HepG2 (cell line): ENCODE data around the gene VCP. TPM values are rescaled to one million over a fixed set of nuclear protein-coding genes. Genes with fewer than 3 reads are reported as not detected.
A peak's percentile ranks its signal among the peaks of the same experiment; 100 is the strongest.

ENCODE experiments used
- ARNT ChIP-seq: fragments of 450-650 bp; IDR thresholded peaks from 2 replicates; pipeline ENCODE4 v1.6.1; 2017
- ETV6 ChIP-seq: sonication (generic); formaldehyde crosslinking; conservative IDR thresholded peaks from 2 replicates; pipeline ENCODE4 v1.4.0; 2020; ENCODE audit warnings: missing genetic modification reagents
- FOXJ3 ChIP-seq: sonication (generic); formaldehyde crosslinking; IDR thresholded peaks from 2 replicates; pipeline ENCODE4 v1.4.0; 2020; ENCODE audit warnings: missing genetic modification reagents, mild to moderate bottlenecking, borderline replicate concordance
- KDM3A ChIP-seq: IDR thresholded peaks from 2 replicates; pipeline ENCODE4 v1.6.1; 2018; ENCODE audit warnings: low read depth, missing compliant biosample characterization
- MXD1 ChIP-seq: sonication (generic); formaldehyde crosslinking; IDR thresholded peaks from 2 replicates; pipeline ENCODE4 v1.4.0; 2020; ENCODE audit warnings: mild to moderate bottlenecking, missing genetic modification reagents
- NR2F6 ChIP-seq, 2 experiments: IDR thresholded peaks; 2 replicates each; pipeline ENCODE4 v1.6.1; 2016; ENCODE audit warnings: antibody characterized with exemption in 1 of 2, mild to moderate bottlenecking in 1 of 2
- PAF1 ChIP-seq: IDR thresholded peaks from 2 replicates; pipeline ENCODE4 v1.6.1; 2016; ENCODE audit warnings: missing genetic modification reagents, missing compliant biosample characterization
- PCBP2 ChIP-seq: fragments of 200-400 bp; formaldehyde crosslinking; optimal IDR thresholded peaks from 2 replicates; pipeline ENCODE3; 2018; ENCODE audit warnings: low read length, low read depth; ENCODE audit not compliant: poor library complexity, severe bottlenecking
- RCOR2 ChIP-seq: IDR thresholded peaks from 2 replicates; pipeline ENCODE4 v1.6.1; 2016; ENCODE audit warnings: missing biosample characterization, missing genetic modification reagents
- REXO4 ChIP-seq: sonication (generic); formaldehyde crosslinking; IDR thresholded peaks from 2 replicates; pipeline ENCODE4 v1.8.0; 2022; ENCODE audit warnings: missing genetic modification reagents, mild to moderate bottlenecking, borderline replicate concordance
- SALL1 ChIP-seq: sonication (generic); formaldehyde crosslinking; IDR thresholded peaks from 2 replicates; pipeline ENCODE4 v1.8.0; 2022; ENCODE audit warnings: mild to moderate bottlenecking, missing genetic modification reagents
- TCF7L2 ChIP-seq: IDR thresholded peaks from 2 replicates; pipeline ENCODE4 v1.6.1; 2011; ENCODE audit warnings: mild to moderate bottlenecking, low read depth, low read length, moderate library complexity
- THRA ChIP-seq: sonication (generic); formaldehyde crosslinking; IDR thresholded peaks from 2 replicates; pipeline ENCODE4 v1.4.0; 2020; ENCODE audit warnings: missing genetic modification reagents, borderline replicate concordance
- ZFP90 ChIP-seq: sonication (generic); formaldehyde crosslinking; IDR thresholded peaks from 2 replicates; pipeline ENCODE4 v1.8.0; 2022; ENCODE audit warnings: missing genetic modification reagents, mild to moderate bottlenecking, inconsistent platforms, borderline replicate concordance
- ZFX ChIP-seq: sonication (generic); formaldehyde crosslinking; IDR thresholded peaks from 2 replicates; pipeline ENCODE4 v1.4.0; 2020; ENCODE audit warnings: mild to moderate bottlenecking, low read depth, missing genetic modification reagents, moderate library complexity
- ZFY ChIP-seq: sonication (generic); formaldehyde crosslinking; IDR thresholded peaks from 2 replicates; pipeline ENCODE4 v1.4.0; 2020; ENCODE audit warnings: missing genetic modification reagents
- ZHX1 ChIP-seq: sonication (generic); formaldehyde crosslinking; IDR thresholded peaks from 2 replicates; pipeline ENCODE4 v1.8.1; 2022; ENCODE audit warnings: low read depth, mild to moderate bottlenecking, missing genetic modification reagents
- ZKSCAN8 ChIP-seq: IDR thresholded peaks from 2 replicates; pipeline ENCODE4 v1.6.1; 2016; ENCODE audit warnings: borderline replicate concordance, missing genetic modification reagents, missing compliant biosample characterization
- ZNF143 ChIP-seq: sonication (generic); formaldehyde crosslinking; IDR thresholded peaks from 2 replicates; pipeline ENCODE4 v1.4.0; 2020; ENCODE audit warnings: missing genetic modification reagents
- ZNF251 ChIP-seq: sonication (generic); formaldehyde crosslinking; IDR thresholded peaks from 2 replicates; pipeline ENCODE4 v1.9.0; 2021; ENCODE audit warnings: mild to moderate bottlenecking, missing genetic modification reagents
- ZNF296 ChIP-seq: sonication (generic); formaldehyde crosslinking; conservative IDR thresholded peaks from 2 replicates; pipeline ENCODE4 v1.5.0; 2020; ENCODE audit warnings: mild to moderate bottlenecking, missing genetic modification reagents
- ZNF484 ChIP-seq: sonication (generic); formaldehyde crosslinking; IDR thresholded peaks from 2 replicates; pipeline ENCODE4 v1.5.1; 2020; ENCODE audit warnings: mild to moderate bottlenecking, low read depth, missing genetic modification reagents, borderline replicate concordance
- ZNF691 ChIP-seq: sonication (generic); formaldehyde crosslinking; IDR thresholded peaks from 2 replicates; pipeline ENCODE4 v1.4.0; 2020; ENCODE audit warnings: missing genetic modification reagents, low read depth, mild to moderate bottlenecking, borderline replicate concordance
- polyA plus RNA-seq, 8 experiments: library from polyadenylated mRNA; depleted of rRNA in 3 of 8; stranded (reverse) in 7 of 8; unstranded in 1 of 8; fragments of >200 nt; fragmentation: Illumina TruSeq in 4 of 8; extraction: Trizol in 4 of 8; gene quantifications; 2 replicates each; pipeline versions ENCODE4 v1.2.1 to v1.2.3, GENCODE V29; 2011 to 2016; ENCODE audit warnings: low read depth in 4 of 8, missing spikeins in 1 of 8, mixed read lengths in 1 of 8; ENCODE audit not compliant: insufficient read depth in 1 of 8
- total RNA-seq, 5 experiments: library from RNA; depleted of rRNA; stranded (reverse); fragments of >200 nt; fragmentation: Illumina TruSeq; extraction: Trizol; gene quantifications; 2 replicates each; pipeline ENCODE4 v1.2.3, GENCODE V29; 2016; ENCODE audit warnings: low read depth in 1 of 5

Gene VCP
- total and polyA plus RNA-seq, 2 of the 13 experiments (the other 11 are each of a cell fraction or from before 2014, with no cell fraction given): 143 to 391 TPM

GRCh38 chr9:35116898-35117551 lies 44.6 kb upstream of the VCP start (continued):
- TF ChIP-seq PCBP2 (no peak), ZKSCAN8 (CRISPR knock-in tag) (peak; percentile 67; the same call in 1 of the 2 replicates), SALL1 (CRISPR knock-in tag) (peak; percentile 54; the same call in 1 of the 2 replicates), ZFY (CRISPR knock-in tag) (peak; percentile 48), MXD1 (CRISPR knock-in tag) (0 out of 2 replicates have a peak, but pooled peaks have one; percentile 1), ZFP90 (no peak), ARNT (no peak), NR2F6 (IDR thresholded peaks at IDR 0.05) (no peak), NR2F6 (CRISPR knock-in tag; IDR thresholded peaks at IDR 0.05) (no peak), ZNF484 (CRISPR knock-in tag) (no peak), REXO4 (no peak), ZNF296 (CRISPR knock-in tag) (no peak), RCOR2 (CRISPR knock-in tag) (0 out of 2 replicates have a peak, but pooled peaks have one; percentile 8), ETV6 (no peak), KDM3A (CRISPR knock-in tag) (peak; percentile 65; the same call in 1 of the 2 replicates), FOXJ3 (CRISPR knock-in tag) (no peak), TCF7L2 (no peak), ZFX (CRISPR knock-in tag) (peak; percentile 50), ZNF251 (CRISPR knock-in tag) (no peak), ZHX1 (CRISPR knock-in tag) (no peak), ZNF143 (CRISPR knock-in tag) (no peak), THRA (CRISPR knock-in tag) (peak; percentile 42; the same call in 1 of the 2 replicates), PAF1 (no peak), ZNF691 (CRISPR knock-in tag) (0 out of 2 replicates have a peak, but pooled peaks have one; percentile 23)
